GM18507 (cell line): Measurements from ENCODE around the gene FAM186B.
"Not testable (repeated sequence)": the region's sequence is repeated elsewhere in the genome, so short reads cannot be mapped to it uniquely, and the experiment has no call there.

Source experiments
- DNase-seq: peaks from one replicate; pipeline ENCODE4 v3.0.0; 2011; ENCODE audit warnings: low read depth; ENCODE audit not compliant: insufficient read length; ENCODE audit errors: extremely low spot score
- FAIRE-seq: peaks from 2 replicates; lab custom pipeline; 2011; peaks lifted over from hg19 to GRCh38; lab: Jason Lieb, UNC

Gene FAM186B, protein sequence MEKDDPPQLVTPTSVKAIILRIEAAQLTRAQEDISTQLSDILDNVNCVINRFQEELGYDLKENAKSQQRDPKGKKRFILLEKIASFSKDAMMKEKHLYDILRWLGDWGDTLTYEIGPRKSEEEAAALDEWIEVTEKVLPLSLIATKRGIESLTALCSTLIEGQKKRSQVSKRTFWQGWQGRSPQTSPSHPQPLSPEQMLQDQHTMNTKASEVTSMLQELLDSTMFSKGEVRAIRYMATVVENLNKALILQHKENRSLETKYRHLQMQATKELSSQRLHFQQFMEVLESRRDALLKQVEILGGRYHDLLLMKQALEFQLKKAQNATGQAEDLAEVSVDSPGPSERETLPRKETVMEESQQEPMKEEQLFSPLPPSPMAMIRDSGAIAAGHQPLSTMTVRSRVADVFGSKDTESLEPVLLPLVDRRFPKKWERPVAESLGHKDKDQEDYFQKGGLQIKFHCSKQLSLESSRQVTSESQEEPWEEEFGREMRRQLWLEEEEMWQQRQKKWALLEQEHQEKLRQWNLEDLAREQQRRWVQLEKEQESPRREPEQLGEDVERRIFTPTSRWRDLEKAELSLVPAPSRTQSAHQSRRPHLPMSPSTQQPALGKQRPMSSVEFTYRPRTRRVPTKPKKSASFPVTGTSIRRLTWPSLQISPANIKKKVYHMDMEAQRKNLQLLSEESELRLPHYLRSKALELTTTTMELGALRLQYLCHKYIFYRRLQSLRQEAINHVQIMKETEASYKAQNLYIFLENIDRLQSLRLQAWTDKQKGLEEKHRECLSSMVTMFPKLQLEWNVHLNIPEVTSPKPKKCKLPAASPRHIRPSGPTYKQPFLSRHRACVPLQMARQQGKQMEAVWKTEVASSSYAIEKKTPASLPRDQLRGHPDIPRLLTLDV

DNA sequence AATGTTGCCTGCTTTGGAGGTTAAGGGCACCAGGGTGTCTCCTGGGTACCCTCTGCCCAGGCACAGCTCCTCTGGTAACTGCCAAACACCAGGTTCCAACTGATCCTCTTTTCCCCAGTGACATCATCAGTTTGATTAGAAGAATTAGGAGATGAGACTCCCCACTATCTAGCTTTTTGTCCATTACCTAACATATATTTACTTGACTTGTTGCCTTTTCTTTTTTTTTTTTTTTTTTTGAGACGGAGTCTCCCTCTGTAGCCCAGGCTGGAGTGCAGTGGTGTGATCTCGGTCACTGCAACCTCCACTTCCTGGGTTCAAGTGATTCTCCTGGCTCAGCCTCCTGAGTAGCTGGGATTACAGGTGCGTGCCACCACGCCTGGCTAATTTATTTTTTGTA lies at the start of gene FAM186B:
TSS of gene FAM186B (minus strand) at position 101 of the 400 bp plus-strand sequence. CDS start 162 bp downstream, outside the sequence.
- DNase-seq, FAIRE-seq: not testable (repeated sequence)

DNA sequence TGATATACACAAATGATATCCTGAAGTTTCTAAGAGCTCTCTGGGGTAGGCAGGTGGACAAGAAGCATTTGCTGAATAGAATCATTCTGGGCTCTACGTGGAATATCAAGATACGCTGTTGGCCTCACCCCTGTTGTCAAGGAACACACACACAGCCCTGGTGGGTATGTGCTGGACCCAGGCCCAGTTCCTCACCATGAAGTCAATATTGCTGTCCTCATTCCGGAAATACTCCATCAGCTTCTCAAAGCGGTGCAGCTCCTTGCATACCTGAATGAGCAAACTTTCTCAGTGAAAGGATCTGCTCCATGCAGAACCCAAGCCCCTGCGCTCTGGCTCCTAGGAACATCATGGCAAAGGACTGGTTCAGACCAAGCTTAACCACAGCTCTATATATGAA lies 49.3 kb upstream of the FAM186B start:
- DNase-seq: no peak
- no peak for FAIRE-seq

DNA sequence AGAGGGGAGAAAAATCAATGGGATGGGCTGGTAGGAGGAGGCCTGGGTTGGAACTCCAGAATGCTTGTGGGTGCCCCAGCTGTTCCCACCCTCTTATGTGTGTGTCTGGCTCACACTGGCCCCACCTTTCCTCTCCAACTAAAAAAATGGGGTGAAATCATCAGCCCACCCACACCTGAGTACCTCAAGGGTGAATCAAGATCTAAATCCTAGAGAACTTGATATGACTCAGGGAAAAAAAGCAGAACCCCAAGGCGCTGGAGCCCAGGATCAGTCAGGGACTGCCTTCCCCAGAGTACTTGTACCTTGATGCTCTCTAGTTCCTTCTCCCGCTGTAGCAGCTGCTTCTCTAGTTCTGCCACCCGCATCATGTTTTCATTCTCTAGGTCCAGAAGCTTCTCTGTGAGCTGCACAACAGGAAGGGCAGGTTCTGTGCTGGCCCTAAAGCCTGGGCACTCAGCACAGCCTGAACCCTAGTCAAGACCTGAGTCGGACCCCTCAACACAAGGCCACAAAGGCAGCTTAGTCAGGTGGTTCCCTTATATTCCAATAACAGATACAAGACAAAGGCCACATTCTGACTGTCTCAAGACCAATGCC lies 47.6 kb upstream of the FAM186B start:
- no peak for DNase-seq
- FAIRE-seq: no peak

DNA sequence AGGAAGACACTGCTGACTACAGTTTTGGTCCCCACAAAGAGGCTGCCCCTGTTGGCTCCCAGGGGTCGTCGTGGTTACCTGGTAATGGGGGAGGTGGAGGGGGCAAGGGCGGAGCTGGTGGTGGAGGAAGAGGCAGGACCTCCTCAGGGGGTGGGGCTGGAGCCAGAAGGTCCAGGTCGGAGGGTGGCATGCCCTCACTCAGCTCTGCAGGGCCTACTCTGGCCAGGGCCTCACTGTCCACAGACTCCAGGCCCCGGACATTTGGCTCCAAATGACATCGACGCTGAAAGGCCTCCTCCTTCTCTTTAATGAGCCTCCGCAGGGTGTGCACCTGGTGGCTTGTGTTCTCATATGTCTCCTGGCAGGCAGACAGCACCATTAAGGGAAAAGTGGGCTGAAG lies 46.4 kb upstream of the FAM186B start:
- DNase-seq: no peak
- FAIRE-seq: no peak

DNA sequence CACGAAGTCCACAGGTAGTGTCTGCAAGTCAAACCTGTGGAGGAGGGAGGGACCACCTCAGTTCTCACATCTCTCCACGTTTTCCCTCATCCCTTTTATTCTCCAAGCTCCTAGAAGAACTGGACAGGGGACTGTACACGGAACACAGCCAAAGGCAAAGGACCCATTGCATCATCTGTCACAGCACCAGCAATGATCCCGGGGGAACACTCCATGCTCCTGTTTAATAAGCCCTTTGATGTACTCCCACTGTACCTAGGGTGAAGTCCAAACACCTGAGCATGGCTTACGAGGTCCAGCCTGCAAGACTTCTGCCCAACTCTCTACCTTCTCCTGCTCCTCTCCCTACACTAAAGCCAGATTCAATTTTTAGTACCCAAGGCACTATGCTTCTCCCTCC lies 44.5 kb upstream of the FAM186B start:
- no peak for DNase-seq
- FAIRE-seq: no peak

DNA sequence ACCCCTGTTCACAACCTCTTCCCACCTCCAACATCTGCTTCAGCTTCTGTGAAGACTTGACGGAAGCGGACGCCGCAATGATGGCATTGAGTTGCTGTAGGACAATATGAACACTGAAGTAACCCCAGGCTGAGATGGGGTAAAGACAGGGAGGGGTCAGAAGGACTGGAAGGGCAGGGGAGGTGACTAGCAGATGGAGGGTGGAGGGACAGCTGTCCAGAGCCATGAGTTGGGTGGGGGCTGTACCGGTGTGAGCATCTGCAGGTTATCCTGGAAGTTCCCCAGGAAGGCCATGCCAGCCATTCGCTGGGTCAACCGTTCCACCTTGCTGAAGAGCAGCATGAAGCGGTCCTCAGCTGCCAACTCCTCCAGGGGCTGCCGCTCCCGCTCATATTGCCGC lies 44.0 kb upstream of the FAM186B start:
- FAIRE-seq: no peak
- DNase-seq: no peak

DNA sequence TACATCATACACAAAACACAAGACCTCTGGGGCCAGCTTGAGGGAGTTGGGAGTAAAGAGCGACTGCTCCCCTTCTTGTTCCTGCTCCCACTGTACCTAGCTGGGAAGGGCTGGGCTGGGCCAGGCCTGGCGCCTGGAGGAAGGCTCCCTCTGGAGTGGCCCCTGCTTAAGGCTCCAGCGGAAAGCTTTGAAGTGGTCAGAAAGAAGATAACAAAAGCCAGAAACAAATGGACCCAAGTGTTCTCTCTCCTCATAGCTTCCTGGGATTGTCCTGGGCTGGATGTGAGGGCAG lies 43.2 kb upstream of the FAM186B start:
- FAIRE-seq: no peak
- DNase-seq: no peak

DNA sequence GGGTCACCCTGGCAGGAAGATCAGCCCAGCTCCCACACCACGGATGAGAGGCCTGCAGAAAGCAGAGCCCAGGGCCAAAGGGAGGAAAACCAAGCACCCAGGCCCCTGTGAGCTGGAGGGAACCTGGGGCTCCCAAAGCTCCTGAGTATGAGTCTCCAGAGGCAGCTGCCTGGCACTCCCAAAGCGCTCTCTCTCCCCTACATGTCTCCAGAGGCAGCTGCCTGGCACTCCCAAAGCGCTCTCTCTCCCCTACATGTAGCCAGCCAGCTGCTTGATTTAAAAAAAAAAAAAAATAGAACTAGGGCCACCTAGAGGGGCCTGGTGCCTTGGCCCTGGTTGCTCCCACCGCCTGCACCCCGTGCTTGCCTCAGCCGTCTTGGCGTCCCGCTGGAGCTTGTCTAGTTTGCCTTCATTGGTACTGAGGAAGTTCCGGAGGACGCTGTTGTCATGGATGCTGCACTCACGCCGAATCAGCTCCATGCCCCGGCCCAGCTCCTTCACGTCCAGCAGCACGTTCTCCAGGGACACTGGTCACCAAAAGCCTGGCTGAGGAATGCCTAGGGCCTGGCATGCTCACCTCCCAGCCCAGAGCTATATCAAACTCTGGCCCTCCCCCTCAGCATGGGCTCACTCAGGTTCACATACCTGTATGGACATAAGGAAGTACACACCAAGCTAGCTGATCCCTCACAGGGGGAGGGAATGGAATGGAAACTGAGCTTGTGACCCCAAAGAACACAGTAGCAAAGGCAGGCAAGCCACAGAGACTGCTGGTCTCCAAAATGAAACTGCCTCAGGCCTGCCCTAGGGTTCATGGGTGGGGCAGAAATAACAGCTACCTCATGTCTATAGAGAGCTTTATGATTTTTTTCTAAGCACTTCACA lies 42.6 kb upstream of the FAM186B start:
- DNase-seq (no peak), FAIRE-seq (no peak)

DNA sequence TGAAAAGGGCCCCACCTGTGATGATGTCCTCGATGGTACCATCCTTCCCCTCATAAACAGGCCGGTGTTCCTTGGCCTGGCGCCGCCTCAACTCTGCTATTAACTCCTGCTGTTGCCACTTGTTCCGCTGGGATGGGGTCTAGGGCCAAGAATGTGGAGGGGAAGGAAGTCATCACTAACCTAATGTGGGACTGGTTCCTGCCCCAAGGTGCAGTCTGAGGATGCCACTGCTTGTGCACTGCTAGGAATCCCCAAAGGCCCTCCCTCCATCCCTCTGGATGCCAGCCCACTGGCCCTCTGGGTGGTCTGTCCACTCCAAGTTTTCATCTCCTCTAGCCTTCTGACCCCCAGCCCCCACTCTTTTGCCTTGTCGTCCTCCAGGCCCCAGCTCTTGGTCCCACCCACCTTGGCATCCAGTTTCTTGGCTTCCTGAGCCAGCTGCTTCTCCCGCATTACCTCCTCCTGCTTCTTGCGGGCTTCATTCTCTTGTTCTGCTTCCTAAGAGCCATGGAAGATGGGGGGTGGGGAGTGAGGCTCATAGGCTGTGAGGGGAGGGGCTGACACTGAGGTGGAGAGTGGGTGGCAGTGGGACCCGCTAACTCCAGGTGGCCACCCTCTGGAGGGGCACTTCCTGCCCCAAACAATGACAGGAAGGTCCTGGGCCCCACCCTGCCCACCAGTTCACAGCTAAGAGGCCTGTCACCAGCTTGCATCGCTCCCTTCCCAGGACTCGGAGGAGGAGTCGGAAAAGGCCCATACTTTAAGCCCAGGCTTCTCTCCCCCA lies 41.6 kb upstream of the FAM186B start:
- DNase-seq: no peak
- FAIRE-seq: no peak

DNA sequence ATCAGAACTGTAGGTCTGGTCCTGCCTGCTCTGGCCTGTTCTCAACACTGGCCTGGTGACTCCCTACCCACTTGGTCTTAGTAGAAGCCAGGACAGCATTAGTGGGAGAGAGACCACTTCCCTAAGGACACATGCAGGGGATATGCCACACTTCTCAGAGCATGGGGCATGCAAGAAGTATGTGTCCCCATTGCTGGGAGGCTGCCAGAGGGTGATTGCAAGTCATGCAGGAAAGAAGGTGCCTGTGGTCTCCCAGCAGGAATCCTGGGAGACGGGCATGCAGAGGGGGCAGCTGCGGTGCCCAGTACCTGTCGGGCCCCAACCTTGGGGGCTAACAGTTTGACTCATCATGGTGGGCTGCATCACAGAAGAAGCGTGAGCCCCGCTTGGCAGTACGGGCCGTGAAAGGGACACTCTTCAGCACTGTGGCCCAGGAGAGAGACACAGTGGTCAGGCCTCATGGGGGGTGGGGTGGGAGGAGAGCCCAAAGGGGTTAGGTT lies 40.9 kb upstream of the FAM186B start:
- FAIRE-seq (no peak), DNase-seq (no peak)

DNA sequence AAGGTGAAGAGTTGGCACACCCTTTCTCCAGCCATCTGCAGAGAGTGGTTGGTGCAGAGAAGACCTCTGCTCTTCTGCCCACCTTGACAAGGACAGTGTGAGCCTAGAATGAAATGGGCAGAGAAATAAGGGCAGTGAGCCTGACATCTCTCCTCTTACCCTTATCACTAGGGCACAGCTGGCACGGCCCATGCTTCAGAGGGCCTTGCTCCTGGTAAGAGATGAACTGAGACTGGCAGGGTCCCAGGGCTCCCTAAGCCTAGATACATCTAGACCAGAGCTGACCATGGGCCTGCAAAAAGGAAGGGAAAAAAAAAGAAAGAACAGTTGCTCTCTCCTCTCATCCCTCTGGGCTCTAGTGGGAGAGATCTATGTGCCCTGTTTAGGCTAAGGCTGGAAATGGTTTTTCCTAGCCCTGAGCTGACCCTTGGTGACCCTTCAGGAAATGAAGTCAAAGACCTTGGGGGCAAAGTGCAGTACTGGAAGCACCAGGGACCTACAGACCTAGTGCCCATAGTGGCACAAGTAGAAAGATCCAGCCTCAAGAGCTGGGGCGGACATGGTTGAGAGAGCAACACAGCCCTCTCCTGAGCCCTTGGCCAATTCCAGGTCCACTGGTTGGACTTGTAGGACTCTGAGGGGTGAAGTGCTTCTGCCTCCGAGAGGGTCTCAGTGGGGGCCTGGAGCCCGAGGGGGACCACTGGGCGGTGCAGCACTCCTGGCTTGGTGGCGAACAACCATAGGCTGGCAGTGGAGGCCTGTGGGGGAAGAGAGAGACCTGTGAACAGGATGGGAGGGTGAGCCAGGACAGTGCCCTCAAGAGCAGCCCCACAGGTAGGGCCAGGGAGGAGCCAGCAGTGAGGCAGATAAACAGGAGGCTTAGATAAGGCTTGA lies 40.0 kb upstream of the FAM186B start:
- FAIRE-seq (no peak), DNase-seq (no peak)

DNA sequence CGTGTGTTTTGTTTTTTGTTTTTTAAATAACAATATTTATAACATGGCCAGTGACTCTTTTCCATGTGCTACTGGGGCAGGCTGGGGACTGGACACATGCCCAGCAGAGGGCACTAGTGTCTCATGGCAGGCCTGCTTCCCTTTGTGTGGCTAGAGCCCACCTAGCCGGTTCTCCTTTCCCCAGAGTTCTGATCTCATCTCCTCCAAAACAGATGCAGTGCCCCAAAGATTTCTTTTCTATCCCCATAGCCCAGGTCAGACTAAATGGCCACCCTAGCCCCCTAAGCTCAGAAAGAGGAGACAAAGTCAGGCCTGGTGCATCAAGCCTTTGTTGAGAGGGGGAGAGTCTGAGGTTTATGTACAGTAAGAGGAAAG lies 39.2 kb upstream of the FAM186B start:
- DNase-seq: peak; percentile 74
- peak; percentile 85 for FAIRE-seq

DNA sequence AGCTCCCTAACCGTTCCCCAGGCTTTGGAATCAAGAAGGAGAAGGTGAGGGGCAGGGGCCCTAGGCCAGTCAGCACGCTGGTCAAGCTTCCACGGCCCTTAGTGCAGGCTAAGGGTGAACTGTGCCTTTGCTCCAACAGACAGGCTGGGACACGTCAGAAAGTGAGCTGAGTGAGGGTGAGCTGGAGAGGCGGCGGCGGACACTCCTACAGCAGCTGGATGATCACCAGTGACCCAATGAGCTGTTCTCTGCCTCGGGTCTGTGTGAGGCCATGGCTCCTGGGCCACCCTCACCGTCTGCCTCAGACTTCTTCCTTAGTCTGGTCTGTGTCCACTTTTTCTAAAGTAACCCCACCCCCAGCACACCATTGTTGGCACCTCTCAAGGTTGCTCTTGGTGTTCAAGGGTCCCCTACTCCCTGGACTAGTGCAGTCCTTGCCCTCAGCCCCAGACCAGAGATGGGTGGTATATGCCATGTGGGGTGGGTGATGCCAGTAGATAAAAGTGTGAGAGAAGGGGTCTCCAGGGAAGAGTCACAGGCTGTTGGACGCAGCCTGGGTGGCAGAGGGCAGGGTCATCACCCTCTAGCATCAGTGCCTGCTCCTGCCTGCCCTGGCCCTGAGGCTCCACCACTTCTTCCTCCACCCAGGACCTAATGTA lies 38.7 kb upstream of the FAM186B start:
- DNase-seq (no peak), FAIRE-seq (no peak)

DNA sequence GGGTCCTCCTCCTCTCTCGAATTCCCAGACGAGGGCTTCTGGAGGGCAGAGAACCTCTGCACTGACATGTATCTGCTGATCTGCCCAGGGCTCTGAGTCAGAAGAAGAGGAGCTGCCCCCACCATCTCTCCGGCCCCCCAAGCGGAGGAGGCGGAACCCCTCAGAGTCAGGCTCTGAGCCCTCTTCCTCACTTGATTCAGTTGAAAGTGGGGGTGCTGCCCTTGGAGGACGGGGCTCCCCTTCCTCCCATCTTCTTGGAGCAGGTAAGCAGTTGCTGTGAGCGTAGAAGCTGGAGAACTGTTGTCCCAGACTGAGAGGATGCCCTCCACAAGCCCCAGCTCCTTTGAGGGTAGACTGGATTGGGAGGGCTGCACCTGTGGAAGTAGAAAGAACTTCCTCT lies 37.7 kb upstream of the FAM186B start:
- DNase-seq (no peak), FAIRE-seq (no peak)

DNA sequence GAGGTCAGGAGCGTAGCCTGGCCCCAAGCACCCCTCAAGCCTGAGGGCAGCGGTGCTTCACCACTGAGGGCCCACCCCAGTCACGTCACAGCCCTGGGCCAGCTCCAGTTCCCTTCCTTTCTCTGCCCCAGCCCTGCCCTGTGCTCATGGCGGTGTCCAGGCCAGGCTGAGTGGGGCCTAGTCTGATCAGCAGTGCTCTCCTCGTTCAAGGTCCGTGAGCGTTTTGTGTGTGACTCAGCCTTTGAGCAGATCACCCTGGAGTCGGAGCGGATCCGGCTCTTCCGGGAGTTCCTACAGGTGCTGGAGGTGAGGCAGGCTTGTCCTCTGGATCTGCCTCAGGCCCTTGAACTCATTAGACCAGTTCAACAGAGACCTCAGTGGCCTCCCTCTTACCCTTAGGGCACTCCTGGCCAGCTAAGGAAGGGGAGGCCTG lies 36.9 kb upstream of the FAM186B start:
- no peak for DNase-seq
- FAIRE-seq: no peak

DNA sequence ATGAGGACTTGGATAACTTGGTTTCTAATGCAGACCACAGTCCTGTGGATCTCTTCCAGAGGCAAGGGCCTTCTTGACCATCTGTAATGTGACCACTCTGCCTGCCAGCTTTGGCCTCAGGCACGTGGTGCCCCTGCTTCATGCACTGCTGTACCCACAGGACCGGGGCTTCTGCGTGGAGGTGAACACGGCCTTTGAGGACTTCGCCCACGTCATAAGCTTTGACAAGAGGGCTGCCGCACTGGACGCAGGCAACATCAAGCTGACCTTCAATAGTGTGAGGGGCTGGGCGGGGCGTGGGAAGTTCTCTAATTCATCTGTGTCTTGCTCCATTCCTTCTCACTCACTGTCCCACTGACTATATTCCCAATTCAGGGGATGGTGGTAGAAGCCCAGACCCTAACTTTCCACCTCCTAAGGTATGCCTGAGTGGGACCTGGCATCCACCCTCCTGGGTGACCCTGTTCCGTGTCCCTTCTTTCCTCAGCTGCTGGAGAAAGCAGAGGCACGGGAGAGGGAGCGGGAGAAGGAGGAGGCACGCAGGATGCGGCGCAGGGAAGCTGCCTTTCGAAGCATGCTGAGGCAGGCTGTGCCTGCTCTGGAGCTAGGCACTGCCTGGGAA lies 36.4 kb upstream of the FAM186B start:
- FAIRE-seq (no peak), DNase-seq (no peak)
